Heart left ventricle (tissue), 13 donors: Measurements from ENCODE around the gene LRRC36.

Source experiments
- CTCF ChIP-seq, 12 donors: fragments of 200-600 bp; sonication (generic) in 4 of 12; IDR thresholded peaks; one replicate each; pipeline versions ENCODE4 v1.5.0 to v1.8.0; 2018 to 2022; ENCODE audit warnings: antibody characterized with exemption in 12 of 12, mild to moderate bottlenecking in 5 of 12
- POLR2A ChIP-seq, 2 donors: fragments of 450-650 bp; IDR thresholded peaks; one replicate each; pipeline ENCODE4 v1.6.1; 2017; ENCODE audit warnings: antibody characterized with exemption in 2 of 2, mild to moderate bottlenecking in 2 of 2, moderate library complexity in 2 of 2
- donor health status: ischemic (EF 13 %, LVEDD 7.1; RV severe dilation, severe dysfunction).
- donor health status: DM: no; HTN: yes; CAD: no.
- donor health status: DM: no; HTN: no; CAD: no.
- donor health status: ischemic (EF 25% LVEDD 6.9; RV normal size, moderate dysfunction).
- donor health status: ischemic (EF 25% LVEDD 5.7; RV mildly dilated, moderate dysfunction).
- donor health status: ischemic (EF 35%, LVEDD 5.7; RV mildly dilated, moderate dysfunction).
- donor health status: nonischemic (EF 11% LVEDD 7.7; RV severe dilation, severe dysfunction).
- donor health status: DM: yes; HTN: yes; CAD: no.
- donor health status: PGD.
- donor health status: ischemic (EF 29% LVEDD 5.4; RV normal size, mild dysfunction).
- donor health status: nonischemic (EF 23%, LVEDD 6.1; RV moderate dilation, normal function).

DNA sequence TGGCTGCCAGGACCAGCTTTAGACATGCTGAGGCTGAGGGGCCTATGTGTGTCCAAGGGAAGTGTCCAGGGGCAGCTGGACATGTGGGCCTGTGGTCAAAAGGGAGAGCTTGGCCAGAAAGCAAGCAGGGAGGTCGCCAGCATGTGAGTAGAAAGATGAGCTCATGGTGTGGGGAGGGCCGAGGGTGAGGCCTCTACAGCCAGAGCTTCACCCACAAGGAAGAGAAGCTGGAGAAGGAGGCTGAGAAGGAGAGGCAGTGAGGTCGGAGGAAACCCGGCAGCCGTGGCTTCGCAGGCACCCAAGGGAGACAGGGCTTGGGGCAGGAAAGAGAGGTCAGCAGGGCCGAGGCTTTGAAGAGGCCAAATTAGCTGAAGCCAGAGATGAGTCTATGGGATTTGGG is 100.3 kb downstream of the LRRC36 start:
- TF ChIP-seq CTCF (IDR thresholded peaks at IDR 0.05) (no peak), POLR2A (IDR thresholded peaks at IDR 0.05) (no peak)
